DMS 273 (cell line): ENCODE data around the gene CRYZL1.

Experiments
- DNase-seq: peaks from one replicate; lab custom pipeline; 2025; ENCODE audit not compliant: unreplicated experiment; lab: John Stamatoyannopoulos, UW

The CRYZL1 gene

DNA sequence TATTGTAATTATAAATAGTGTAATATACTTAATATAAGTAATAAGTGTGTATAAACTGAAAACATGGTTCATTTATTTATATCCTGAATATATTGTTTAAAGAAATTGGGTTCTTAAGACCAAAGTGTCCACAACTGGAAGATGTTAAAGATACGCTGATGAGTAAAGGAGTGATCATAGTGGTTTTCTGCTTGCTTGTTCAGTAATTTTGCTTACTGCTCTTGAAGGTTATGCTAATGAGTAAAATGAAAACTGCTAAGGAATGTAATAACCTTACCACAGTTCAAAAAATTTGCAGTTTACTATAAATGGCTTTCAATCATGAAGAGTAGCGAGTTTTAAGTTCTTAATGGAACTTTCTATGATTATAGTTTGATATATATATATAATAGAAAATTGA lies 75.0 kb downstream of the CRYZL1 start:
- DNase-seq: no peak

DNA sequence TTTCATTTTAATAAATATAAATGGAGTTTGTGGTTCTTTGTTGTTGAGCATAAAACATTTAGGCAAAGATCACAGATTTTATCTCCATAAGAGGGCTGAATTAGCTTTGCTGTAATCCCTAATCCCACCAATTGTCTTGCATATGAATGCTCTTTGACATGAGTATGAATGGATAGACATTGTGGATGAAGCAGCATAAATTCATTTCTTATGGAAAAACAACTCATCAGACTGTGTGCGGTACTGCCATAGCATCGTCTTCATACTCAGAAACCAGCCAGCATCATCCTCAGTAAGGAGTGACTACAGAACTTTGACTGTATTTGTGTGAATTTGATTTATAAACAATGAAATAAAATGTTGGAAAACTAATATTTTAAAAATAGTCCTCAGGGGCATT lies 79.2 kb downstream of the CRYZL1 start:
- no peak for DNase-seq

DNA sequence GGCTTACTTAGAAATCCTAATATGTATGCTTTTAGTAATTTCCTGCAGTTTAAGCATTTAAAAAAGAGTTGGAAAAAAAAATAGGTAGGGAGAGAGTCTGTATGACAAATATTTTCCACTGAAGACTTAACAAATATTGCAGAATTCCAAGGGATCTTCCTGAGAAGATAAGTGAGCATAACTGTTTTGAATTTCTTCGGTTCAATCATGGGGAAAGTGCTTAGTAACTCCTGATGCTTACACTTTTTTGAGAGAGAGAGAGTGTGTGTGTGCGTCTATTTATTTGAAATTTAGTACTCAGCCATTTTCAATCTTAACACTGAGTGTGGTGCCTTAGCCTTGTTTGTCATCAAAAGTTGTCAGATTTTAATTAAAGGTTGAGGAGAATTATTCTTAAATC lies 80.2 kb downstream of the CRYZL1 start:
- no peak for DNase-seq

DNA sequence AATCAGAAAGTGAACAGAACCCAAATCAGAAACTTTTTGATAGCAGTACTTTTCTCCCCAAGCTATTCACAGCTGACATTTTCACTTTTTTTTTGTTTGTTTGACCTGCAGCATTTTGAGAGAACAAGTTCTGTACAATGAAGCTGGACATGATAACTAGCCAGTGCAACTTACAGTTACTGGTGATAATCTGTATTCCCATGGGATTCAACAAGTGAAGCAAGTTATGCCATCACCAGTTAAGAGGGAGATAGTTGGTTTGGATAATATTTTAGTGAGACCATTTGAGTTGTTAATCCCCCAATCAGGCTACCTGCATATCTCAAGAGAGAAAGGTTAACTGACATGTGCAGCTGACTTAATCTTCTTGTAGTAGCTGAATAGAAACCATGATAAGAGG lies 80.6 kb downstream of the CRYZL1 start:
- no peak for DNase-seq

DNA sequence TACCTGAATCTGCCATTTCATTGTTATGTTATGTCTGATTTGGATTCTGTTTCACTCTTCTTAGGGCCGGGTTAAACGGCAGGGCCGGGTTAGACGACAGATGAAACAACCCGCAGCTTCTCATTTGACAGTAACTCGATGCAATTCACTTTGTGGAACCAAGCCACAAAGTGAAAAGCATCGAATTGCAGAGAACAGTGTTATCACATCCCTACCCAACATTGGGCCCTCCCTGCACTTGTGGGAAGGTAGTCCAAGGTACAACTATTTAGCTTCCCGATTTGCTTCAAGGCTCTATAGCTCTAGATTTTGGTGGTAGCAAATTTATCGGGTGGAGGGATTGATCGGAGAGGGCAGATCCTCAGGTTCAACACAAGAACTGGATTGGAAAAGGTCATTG lies 81.7 kb downstream of the CRYZL1 start:
- no peak for DNase-seq

DNA sequence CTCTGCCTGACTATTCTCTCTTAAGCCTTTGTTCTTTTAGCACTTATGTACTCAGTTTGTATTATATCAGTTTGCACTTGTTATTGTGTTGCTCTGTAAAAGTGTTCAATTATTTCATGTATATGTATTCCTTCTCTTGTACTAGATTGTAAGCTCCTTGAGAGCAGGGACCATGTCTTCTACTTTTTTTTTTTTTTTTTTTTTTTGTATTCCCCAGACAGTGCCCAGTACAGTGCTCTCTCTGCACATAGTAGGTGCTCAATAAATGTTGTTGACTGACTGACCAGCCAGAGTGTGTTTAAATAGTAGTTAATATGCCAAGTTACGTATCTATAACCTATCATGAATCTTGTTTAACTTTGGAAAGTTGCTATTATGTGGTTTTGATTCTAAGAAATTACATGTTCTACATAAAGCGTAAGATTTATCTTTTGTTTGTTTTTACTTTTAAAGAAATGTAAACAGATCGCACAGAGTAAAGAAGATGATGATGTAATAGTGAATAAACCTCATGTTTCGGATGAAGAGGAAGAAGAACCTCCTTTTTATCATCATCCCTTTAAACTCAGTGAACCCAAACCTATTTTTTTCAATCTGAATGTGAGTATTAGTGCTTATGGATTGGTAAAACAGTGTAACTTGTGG lies 82.6 kb downstream of the CRYZL1 start:
- no peak for DNase-seq

DNA sequence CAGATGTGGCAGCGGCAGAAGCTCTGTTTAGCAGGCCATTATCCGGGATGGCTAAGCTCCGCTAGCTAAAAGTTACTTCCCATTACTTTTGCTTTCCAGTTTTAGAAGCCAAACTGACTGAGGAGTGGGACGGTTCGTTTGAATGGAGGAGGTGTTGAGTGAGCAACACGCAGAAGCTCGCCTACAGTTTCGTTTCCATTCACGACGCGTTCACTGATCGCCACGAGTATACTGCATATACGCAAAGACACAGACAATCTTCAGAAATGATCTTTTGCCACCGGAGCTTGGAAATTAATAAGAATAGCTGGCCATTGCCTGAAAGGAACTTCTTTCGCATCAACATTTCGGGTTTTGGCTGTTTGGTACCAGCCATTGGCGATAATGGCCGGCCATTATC lies 84.1 kb downstream of the CRYZL1 start:
- no peak for DNase-seq

DNA sequence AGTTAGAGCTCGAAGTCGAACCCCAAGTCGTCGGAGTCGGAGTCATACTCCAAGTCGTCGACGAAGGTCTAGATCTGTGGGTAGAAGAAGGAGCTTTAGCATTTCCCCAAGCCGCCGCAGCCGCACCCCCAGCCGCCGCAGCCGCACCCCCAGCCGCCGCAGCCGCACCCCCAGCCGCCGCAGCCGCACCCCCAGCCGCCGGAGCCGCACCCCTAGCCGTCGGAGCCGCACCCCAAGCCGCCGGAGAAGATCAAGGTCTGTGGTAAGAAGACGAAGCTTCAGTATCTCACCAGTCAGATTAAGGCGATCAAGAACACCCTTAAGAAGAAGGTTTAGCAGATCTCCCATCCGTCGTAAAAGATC lies 86.6 kb downstream of the CRYZL1 start:
- DNase-seq: no peak

DNA sequence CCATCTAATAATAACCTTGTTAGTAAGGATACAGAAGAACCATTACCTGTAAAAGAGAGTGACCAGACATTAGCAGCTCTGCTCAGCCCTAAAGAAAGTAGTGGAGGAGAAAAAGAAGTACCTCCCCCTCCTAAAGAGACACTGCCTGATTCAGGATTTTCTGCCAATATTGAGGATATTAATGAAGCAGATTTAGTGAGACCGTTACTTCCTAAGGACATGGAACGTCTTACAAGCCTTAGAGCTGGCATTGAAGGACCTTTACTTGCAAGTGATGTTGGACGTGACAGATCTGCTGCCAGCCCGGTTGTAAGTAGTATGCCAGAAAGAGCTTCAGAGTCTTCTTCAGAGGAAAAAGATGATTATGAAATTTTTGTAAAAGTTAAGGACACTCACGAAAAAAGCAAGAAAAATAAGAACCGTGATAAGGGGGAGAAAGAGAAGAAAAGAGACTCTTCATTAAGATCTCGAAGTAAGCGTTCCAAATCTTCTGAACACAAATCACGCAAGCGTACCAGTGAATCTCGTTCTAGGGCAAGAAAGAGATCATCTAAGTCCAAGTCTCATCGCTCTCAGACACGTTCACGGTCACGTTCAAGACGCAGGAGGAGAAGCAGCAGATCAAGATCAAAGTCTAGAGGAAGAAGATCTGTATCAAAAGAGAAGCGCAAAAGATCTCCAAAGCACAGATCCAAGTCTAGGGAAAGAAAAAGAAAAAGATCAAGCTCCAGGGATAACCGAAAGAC lies 87.1 kb downstream of the CRYZL1 start:
- DNase-seq: no peak

DNA sequence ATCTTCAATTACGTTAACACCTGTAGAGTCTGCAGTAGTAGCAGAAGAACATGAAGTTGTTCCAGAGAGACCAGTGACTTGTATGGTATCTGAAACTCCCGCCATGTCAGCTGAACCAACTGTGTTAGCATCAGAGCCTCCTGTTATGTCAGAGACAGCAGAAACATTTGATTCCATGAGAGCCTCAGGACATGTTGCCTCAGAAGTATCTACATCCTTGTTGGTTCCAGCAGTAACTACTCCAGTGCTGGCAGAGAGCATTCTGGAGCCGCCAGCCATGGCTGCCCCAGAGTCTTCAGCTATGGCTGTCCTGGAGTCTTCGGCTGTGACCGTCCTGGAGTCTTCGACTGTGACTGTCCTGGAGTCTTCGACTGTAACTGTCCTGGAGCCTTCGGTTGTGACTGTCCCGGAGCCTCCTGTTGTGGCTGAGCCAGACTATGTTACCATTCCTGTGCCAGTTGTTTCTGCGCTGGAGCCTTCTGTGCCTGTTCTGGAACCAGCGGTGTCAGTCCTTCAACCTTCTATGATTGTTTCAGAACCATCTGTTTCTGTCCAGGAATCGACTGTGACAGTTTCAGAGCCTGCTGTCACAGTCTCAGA lies 88.4 kb downstream of the CRYZL1 start:
- DNase-seq: no peak

DNA sequence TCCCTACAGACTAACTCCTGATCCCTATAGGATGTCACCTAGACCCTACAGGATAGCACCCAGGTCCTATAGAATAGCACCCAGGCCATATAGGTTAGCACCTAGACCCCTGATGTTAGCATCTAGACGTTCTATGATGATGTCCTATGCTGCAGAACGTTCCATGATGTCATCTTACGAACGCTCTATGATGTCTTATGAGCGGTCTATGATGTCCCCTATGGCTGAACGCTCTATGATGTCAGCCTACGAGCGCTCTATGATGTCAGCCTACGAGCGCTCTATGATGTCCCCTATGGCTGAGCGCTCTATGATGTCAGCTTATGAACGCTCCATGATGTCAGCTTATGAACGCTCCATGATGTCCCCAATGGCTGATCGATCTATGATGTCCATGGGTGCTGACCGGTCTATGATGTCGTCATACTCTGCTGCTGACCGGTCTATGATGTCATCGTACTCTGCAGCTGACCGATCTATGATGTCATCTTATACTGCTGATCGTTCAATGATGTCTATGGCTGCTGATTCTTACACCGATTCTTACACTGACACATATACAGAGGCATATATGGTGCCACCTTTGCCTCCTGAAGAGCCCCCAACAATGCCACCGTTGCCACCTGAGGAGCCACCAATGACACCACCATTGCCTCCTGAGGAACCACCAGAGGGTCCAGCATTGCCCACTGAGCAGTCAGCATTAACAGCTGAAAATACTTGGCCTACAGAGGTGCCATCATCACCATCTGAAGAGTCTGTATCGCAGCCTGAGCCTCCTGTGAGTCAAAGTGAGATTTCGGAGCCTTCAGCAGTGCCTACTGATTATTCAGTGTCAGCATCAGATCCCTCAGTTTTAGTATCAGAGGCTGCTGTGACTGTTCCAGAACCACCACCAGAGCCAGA lies 89.2 kb downstream of the CRYZL1 start:
- peak; percentile 16 for DNase-seq

DNA sequence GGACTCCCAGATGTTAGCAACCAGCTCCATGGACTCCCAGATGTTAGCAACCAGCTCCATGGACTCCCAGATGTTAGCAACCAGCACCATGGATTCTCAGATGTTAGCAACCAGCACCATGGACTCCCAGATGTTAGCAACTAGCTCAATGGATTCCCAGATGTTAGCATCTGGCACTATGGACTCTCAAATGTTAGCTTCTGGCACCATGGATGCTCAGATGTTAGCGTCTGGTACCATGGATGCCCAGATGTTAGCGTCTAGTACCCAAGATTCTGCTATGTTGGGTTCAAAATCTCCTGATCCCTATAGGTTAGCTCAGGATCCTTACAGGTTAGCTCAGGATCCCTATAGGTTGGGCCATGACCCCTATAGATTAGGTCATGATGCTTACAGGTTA lies 89.9 kb downstream of the CRYZL1 start:
- DNase-seq: no peak

DNA sequence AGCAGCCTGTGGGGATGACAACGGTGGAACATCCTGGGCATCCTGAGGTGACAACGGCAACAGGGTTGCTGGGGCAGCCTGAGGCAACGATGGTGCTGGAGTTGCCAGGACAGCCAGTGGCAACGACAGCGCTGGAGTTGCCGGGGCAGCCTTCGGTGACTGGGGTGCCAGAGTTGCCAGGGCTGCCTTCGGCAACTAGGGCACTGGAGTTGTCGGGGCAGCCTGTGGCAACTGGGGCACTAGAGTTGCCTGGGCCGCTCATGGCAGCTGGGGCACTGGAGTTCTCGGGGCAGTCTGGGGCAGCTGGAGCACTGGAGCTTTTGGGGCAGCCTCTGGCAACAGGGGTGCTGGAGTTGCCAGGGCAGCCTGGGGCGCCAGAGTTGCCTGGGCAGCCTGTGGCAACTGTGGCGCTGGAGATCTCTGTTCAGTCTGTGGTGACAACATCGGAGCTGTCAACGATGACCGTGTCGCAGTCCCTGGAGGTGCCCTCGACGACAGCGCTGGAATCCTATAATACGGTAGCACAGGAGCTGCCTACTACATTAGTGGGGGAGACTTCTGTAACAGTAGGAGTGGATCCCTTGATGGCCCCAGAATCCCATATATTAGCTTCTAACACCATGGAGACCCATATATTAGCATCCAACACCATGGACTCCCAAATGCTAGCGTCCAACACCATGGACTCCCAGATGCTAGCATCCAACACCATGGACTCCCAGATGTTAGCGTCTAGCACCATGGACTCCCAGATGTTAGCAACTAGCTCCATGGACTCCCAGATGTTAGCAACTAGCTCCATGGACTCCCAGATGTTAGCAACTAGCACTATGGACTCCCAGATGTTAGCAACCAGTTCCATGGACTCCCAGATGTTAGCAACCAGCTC lies 90.5 kb downstream of the CRYZL1 start:
- no peak for DNase-seq

DNA sequence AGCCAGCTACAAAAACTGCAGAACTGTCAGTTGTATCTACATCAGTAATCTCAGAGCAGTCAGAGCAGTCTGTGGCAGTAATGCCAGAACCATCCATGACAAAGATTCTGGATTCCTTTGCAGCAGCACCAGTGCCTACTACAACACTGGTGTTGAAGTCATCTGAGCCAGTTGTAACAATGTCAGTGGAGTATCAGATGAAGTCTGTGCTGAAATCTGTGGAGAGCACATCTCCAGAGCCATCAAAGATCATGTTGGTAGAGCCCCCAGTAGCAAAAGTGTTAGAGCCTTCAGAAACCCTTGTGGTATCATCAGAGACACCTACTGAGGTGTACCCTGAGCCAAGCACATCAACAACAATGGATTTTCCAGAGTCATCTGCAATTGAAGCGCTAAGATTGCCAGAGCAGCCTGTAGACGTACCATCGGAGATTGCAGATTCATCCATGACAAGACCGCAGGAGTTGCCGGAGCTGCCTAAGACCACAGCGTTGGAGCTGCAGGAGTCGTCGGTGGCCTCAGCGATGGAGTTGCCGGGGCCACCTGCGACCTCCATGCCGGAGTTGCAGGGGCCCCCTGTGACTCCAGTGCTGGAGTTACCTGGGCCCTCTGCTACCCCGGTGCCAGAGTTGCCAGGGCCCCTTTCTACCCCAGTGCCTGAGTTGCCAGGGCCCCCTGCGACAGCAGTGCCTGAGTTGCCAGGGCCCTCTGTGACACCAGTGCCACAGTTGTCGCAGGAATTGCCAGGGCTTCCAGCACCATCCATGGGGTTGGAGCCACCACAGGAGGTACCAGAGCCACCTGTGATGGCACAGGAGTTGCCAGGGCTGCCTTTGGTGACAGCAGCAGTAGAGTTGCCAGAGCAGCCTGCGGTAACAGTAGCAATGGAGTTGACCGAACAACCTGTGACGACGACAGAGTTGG lies 91.4 kb downstream of the CRYZL1 start:
- DNase-seq: no peak

DNA sequence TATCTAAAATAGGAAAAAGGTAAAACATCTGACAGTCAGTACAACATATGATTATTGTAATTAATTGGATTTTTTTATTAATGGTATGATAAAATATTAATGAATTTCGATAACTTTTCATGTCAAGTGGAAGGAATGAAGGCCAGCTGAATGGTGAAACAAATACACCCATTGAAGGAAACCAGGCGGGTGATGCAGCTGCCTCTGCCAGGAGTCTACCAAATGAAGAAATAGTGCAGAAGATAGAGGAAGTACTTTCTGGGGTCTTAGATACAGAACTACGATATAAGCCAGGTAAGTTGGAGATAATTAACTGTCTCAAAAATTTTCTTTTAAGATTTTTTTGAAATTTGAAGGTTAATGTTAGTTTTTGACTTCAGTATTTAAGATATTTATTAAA lies 95.5 kb downstream of the CRYZL1 start:
- no peak for DNase-seq

DNA sequence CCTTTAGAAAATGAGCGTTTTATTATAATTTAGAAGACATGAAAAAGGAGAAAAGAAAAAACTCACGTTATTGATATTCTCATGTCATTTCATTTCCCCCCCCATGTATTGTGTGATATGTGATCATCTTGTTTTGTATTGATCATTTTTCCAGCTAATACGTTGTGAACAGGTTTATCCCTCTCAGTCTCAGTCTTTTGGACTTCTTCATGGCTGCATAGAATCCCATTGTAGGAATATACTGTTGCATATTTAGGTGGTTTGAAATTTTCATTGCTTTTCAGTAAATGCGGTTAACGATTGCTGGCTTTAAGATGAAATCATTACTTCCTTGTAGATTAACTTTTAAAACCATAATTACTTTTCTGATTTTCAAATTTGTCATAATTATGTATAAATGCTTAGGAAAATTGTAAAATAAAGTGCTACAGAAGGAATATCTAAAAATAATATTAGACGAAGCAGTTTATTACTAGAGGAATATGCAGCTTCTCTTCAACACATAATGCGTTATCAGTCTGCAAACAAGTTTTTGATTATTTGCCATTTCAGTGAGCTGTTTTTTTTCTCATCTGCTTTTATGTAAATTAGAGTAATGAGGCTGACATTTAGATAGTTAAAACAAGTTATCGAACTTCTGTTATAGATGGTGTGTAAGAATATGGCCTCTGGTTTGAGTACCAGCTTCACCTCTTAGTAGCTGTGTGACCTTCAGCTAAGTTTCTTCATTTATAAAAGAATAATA lies 96.9 kb downstream of the CRYZL1 start:
- no peak for DNase-seq

DNA sequence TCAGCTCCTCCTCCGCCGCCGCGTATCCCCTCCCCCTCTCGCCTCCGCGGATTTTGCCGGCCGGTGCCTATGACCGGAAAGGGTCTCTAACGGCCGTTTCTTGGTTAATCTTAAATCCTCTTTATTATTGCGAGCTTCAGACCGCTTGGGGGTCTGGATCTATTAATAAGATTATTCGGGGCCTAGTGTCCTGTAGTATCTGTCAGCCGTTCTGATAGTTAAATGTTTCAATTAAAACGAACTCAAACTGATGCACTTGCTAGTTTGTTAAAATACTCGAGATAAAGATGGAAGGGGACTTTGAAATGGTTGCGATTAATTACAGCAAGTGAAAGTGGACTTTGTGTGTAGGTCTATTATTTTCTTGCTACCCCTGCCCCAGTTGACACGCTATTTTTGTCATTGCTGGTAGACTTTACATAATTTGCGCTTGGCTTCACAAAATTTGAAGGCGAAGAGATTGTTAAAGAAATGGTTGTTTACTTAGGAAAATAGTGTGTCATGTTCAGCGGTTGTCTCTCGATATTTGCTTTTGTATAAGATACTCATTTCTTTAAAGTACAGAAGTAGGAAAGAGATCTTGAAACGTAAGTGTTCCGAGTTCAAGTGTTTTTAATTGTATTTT lies 97.9 kb downstream of the CRYZL1 start:
- no peak for DNase-seq
